Tongue (tissue), 2 donors: Measurements from ENCODE around the gene BCAR3. TPM values are rescaled to one million over a fixed set of nuclear protein-coding genes. Genes with fewer than 3 reads are reported as not detected.
"Not testable (repeated sequence)": the region's sequence is repeated elsewhere in the genome, so short reads cannot be mapped to it uniquely, and the experiment has no call there.

ENCODE experiments used
- DNase-seq: peaks from one replicate; pipeline ENCODE4 v3.0.0-alpha.2; 2015
- total RNA-seq: library from RNA; depleted of rRNA; stranded (reverse); fragments of >200 nt; gene quantifications from one replicate; pipeline ENCODE4 v1.2.3, GENCODE V29; 2014

Gene BCAR3
- total RNA-seq, 1 donor from 2014 or later, result 22.7 TPM

DNA sequence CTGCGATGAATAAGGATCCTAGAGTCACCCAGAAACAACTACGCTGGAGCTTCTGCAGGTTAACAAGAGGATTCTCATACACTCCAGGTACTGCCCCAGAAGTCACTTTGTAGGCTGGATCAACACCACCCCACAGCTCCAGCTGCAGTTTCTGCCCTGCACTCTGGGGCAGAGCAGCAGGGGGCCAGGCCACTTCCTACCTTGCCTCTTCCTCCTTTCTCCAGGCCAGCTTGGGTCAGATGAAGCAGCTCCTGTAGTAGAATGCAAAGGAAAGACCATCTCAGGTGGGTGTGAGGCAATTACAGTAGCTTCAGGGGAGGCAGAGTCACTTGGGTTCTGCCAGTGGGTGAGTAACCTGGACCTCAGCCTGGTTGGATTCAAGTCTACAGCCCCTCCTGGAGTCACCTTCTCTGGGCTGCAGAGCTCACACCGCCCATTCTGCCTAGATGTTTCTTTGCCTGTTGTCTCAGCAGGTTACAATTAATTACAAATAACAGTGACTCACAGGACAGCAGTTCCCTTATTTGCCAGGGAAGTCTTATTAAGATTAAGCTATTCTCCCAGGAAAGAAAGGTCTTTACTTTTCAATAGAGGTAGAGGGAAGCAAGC, 24.4 kb upstream of the BCAR3 start:
- no peak for DNase-seq

- DNase-seq, result no peak
Measured at GRCh38 chr1:93704052-93704451, 22.4 kb upstream of the BCAR3 start.

DNA sequence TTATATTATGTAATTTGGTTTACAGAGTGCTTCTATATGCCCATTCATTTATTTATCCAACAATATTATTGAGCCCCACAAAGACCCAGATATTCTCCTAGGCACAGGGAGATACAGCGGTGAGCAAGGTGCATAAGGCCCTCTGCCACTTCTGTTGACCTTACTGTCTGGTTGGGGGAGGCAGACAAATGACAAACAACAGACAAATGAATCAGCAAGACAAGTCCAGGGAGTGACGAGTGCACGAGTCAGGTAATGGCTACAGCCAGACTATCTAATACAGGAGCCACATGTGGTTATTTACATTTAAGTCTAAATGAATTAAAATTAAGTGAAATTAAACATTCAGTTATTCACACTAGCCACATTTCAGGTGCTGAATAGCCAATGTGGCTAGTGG, 22.0 kb upstream of the BCAR3 start:
- no peak for DNase-seq

GRCh38 chr1:93702828-93703183, 21.2 kb upstream of the BCAR3 start:
- no peak for DNase-seq

DNA sequence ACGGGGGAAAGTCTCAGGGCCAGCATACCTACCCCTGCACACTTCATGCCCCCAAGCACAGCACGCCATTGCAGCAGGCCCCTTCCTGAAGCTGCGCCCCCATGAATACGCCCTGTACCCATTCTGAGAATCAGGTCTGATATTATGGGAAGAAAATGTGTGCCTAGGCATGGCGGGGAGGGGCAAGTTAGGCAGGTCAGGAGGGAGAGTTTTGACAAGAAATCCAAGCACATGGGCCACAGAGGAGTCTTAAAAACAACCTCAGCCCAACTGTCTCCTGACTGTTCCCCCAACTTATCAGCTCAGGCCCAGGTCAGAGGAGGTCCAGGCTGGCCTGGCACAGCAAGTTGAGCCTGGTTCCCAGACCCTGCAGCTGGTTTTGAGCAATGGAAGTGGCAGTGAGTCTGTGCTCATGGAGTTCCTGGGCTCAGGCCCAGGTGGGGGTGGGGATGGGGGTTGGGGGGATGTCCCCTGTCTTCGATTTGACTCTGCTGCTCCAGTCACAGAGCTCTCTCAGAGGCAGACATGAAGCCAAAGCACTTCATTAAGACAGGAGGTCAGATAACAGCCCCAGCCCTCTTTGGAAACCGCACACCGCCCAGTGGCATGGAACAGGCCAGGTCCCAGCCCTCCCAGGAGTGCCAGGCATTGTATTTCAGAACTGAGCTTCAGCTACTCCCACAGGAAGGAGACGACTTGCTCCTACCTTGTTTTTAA, 20.6 kb upstream of the BCAR3 start:
- peak; percentile 65 for DNase-seq

GRCh38 chr1:93701629-93702028, 20.0 kb upstream of the BCAR3 start:
- no peak for DNase-seq

DNA sequence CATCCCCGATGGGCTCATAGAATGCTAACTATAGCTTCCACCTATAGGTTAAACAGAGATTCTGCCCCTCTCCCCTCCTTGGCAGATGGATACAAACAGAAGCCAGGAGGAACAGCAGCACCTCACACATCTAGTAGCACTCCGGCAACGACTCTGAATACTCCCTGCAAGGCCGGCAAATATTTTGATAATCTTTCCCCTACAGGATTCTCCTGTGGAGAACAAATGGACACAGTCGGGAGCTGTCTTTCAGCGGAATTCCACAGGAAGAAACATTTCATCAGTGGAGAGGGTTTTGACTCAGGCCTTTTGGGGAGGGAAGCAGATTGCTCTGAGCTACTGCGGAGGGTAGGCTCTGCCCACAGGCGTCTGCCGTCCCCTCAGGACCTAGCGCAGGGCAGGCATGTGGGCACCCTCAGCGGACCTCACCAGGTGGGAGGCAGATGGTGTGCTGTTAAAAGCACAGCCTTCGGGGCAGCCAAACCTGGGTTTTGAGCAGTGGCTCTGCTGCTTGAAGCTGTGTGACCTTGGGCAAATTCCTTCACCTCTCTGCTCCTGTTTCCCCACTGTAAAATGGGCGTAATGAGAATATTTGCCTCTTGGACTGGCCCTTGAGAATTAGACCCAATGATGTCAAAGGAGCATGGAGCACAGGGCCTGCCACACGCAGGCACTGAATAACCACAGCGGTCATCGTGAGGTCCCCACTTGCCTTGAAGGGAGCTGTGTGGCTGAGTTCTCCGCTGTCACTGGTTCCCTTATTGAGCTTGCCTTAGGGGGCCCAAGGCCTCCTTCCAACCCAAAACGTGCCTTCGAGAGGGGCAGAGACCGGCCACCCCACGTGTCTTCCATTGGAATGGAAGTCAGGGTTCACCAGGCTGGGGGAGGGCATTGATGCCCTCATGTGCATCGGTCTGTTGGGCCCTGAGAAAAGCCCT, 19.2 kb upstream of the BCAR3 start:
- no peak for DNase-seq

DNA sequence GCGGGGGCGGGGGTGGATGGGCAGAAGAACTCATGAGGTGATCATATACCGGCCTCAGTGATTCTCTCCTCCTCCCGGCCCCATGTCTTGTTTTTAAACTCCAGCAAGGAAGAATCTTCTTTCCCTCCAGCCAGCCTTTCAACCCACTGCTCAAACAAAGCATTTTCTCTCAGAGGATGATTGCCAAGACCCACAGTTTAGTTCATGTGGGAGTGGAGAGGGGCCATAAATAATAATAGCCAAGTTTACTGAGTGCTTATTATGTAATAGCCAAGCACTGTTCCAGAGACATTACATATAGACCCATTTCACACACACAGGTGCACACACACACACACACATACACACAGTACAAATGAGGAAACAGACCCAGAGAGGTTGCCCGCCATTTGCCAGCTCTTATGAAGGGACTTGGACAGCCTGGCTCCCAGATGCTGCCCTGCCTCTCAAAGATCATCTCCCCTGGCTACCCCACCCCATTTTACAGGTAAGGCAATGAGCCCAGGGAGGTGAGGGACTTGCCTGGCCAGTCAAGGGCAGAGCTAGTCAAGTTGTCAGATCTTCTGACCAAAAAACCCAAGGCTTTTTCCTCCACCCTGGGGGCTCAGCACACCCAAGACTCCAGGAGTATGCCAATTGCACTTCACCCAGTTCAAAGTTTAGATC, 18.0 kb upstream of the BCAR3 start:
- no peak for DNase-seq

GRCh38 chr1:93699049-93699384, 17.4 kb upstream of the BCAR3 start:
- DNase-seq, result no peak

GRCh38 chr1:93698329-93699048, 16.9 kb upstream of the BCAR3 start:
- DNase-seq, result peak; percentile 51

DNA sequence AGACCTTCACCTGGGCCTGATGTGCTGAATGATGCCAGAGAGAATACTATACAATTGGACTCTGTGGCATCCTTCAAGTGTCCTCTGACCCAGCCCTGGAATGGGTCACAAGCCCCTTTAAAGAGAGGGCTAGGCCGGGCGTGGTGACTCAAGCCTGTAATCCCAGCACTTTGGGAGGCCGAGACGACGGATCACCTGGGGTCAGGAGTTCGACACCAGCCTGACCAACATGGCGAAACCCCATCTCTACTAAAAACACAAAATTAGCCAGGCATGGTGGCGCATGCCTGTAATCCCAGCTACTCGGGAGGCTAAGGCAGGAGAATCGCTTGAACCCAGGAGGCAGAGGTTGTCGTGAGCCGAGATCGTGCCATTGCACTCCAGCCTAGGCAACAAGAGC, 15.9 kb upstream of the BCAR3 start:
- not testable (repeated sequence) for DNase-seq

DNA sequence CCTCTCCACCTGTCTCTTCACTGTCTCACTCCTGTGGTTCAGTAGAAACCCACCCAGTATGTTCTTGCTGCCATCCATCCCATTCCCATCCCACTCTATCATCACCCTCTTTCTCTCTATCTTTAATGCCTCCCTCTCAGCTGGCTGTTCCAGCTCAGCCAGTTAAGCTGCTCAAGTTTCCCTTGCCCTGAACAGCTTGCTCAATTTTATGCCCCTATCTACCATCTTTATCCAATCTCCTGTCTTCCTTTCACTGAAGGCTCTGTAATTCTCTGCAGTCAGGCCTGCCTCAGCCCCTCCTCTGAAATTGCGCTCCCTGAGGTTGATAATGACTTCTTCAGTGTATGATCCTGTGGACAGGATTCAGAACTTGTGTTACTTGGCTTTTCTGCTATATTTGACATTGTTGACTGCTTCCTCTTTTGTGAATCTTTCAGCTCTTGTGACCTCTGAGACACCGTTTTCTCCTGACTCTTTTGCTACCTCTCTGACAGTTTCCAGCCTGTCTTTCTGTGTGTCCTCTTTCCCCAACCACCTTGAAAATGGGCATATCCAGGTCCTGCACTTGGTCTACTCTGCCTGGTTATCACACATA, 13.9 kb upstream of the BCAR3 start:
- no peak for DNase-seq

DNA sequence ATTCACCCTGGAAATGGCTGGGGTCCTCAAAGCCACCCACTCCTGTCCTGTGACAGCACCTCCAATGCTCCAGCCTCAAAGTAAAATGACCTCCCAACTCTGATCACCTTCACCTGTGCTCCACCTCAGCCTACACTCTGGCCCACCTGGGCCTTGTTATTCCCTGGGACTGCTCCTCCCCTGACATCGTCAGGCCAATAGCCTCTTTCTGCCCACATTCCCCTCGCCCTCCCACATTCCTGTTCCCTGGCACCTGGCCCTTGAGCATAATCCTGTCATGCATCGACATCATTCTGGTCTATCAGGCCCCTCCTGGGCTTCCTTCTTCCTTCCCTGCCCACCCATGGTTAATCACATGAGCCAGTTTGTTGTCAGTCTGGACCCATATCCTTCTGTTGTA, 13.2 kb upstream of the BCAR3 start:
- DNase-seq, result no peak

DNA sequence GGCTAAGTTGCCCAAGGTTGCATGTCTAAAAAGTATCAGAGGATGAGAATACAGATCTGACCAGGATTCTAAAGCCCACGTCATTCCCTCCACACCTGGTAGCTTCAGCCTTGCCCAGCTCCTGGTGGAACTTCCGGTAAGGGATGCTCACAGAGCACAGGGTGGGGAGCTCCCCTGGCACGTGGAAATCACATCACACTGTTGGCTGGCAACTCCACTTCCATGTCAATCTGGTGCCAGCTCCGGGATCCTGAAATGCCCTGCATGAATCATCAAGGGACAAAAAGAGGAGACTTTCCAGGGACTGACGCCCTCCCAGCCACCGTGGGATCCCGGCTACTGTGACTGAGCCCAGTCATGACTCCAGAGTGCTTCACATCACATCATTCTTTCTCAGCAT, 12.4 kb upstream of the BCAR3 start:
- DNase-seq, result no peak

DNA sequence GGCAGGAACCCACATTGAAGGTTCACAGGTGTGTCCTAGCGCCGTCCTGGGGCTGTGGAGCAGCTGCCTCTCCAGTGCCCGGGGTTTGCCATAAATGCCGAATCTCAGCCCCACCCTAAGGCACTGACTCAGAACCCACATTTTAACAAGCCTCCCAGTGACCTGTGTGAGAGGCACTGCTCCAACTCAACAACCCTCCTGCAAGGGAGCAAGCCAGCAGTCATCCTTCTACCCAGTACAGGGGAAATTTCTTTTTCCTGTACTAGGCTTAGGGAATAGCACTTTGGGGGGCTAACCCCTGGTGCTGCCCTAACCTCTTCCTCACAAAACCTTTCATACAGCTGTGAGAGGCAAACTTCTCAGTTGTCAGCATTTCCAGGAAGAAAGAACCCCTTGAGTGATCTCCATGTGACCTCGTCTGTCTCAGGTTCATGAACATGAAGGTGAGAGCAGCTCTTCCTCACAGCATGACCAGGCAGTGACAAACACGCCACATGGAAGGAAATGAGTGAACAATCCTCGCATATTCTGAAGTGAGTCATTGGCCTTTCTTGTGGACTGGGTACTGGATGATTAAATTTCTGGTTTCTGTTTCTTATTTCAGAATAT, 11.4 kb upstream of the BCAR3 start:
- no peak for DNase-seq

DNA sequence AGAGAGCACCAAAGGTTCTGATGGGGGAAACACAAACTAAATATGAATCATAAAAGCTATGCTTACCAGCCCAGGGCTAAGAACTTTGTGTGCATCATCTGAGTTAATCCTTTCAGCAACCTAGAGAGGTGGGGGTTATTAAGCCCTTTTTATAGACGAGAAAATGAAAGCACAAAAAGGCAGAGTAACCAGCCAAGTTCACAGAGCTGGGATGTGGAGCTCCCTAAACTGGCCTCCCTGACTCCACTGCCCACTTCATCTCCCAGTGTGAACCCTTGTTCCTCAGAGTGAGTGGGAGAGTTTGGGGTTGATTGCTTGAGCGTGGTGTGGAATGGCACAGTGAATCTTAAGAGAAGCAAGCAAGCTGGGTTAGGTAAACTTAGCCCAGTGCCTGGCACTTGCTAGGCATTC, 10.8 kb upstream of the BCAR3 start:
- no peak for DNase-seq

- DNase-seq, result peak; percentile 74
Measured at GRCh38 chr1:93692026-93692425, 10.4 kb upstream of the BCAR3 start.

DNA sequence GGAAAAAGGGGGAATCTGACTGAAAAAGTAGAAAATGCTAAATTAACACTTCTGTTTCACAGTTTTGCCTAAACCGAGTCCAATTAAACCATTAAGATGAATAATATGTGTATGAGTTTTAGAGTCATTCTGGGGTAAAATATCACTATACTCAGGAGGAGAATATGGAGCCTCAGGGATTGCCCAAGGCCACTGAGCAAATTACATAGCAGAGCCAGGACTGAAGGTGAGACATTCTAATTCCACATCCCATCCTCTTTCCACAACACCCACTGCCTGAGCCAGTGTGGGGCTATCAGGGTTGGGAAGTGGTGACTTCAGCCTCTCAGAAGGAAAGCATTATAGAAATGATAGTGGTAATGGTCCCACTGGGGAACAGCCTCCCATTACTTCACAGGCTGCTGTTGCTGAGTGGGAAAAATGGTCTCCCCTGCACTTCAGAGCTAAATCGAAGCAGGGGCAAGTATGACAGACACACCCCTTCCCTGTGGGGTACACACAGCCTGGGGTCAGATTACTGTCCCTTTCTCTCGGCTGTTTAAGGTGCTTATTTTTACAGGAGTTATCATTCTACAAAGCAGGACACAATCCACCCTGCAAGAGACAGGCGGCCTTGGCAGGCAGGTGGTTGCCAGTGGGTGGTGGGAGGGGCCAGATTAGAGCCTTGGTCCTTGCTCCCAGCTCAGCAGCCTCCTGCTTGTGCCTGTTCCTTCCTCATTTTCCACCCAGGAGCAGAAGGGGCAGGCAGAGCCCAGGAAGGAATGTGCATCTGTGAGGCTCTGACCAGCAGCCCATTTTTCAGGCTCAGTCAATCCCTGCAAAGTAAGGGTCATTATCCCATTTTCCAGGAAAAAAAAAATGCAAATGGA, 9.5 kb upstream of the BCAR3 start:
- DNase-seq, result no peak

GRCh38 chr1:93690341-93690740, 8.7 kb upstream of the BCAR3 start:
- DNase-seq, result no peak

DNA sequence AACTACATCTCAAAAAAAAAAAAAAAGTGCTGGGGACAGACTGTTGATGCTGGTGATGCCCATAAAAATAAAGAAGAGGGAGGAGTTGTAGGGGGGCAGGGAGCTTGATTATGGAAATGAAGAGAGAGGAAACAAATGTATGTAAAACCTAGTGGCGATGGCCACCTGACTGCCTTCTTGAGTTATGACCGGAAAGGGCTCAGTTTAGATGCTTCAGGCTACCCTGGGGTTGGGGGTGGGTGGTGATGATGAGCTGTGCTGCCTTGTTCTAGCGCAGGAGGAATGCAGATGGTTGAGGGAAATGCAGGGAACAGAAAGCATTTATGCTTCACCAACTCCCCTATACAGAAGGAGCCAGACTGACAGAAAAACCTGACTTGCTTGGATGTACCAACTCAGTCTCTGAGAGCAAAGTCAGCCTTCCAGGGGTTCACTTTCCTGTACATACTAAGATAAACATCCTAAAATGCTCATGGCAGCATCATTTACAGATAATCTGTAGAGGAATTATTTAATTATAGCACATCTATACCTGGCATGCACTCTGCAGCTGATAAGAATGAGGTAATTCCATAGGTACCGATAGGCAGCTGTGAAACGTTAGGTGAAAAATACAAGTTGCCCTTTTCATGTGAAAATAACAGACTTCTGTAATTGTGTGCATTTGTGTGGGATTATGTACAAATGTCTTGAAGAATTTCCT, 8.0 kb upstream of the BCAR3 start:
- DNase-seq, result no peak
